Measurements from ENCODE around the gene FLT3LG.

- TF ChIP-seq CTCF (IDR thresholded peaks at IDR 0.05) (no peak), POLR2A (IDR thresholded peaks at IDR 0.05; ENCODE audit: low read depth) (no peak), POLR2AphosphoS5 (IDR thresholded peaks at IDR 0.05) (no peak), EP300 (IDR thresholded peaks at IDR 0.05) (no peak)
These were observed 43.8 kb upstream of the FLT3LG start for GRCh38 chr19:49430172-49430677.

Data from esophagus muscularis mucosa (tissue), 4 donors.